Measurements from ENCODE around the gene MAP4K5.

- TF ChIP-seq, protein P1, sequence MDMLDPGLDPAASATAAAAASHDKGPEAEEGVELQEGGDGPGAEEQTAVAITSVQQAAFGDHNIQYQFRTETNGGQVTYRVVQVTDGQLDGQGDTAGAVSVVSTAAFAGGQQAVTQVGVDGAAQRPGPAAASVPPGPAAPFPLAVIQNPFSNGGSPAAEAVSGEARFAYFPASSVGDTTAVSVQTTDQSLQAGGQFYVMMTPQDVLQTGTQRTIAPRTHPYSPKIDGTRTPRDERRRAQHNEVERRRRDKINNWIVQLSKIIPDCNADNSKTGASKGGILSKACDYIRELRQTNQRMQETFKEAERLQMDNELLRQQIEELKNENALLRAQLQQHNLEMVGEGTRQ (IDR thresholded peaks at IDR 0.05; ENCODE audit: low read depth, low read length), result no peak
- TF ChIP-seq CTCF (conservative IDR thresholded peaks at IDR 0.05; ENCODE audit: low read depth, low read length), result no peak
- no peak for TF ChIP-seq ELK1 (IDR thresholded peaks at IDR 0.05; ENCODE audit: borderline replicate concordance, low read depth, low read length)
- no peak for TF ChIP-seq SMC3 (IDR thresholded peaks at IDR 0.05; ENCODE audit: low read depth, low read length)
- no peak for TF ChIP-seq RAD21 (IDR thresholded peaks at IDR 0.05; ENCODE audit: low read length)
- TF ChIP-seq POLR2A (IDR thresholded peaks at IDR 0.05; ENCODE audit: low read depth, low read length), result no peak
These were observed 62.4 kb downstream of the MAP4K5 start for GRCh38 chr14:50469982-50470381.

Data from IMR-90 (cell line).